CD4-positive, alpha-beta T cell treated with Interferon gamma for 1 hour (primary cell): Measurements from ENCODE around the gene CCDC188.

Experiments
- DNase-seq: peaks from one replicate; pipeline ENCODE4 v3.0.0-alpha.2; 2020

The CCDC188 gene

DNA sequence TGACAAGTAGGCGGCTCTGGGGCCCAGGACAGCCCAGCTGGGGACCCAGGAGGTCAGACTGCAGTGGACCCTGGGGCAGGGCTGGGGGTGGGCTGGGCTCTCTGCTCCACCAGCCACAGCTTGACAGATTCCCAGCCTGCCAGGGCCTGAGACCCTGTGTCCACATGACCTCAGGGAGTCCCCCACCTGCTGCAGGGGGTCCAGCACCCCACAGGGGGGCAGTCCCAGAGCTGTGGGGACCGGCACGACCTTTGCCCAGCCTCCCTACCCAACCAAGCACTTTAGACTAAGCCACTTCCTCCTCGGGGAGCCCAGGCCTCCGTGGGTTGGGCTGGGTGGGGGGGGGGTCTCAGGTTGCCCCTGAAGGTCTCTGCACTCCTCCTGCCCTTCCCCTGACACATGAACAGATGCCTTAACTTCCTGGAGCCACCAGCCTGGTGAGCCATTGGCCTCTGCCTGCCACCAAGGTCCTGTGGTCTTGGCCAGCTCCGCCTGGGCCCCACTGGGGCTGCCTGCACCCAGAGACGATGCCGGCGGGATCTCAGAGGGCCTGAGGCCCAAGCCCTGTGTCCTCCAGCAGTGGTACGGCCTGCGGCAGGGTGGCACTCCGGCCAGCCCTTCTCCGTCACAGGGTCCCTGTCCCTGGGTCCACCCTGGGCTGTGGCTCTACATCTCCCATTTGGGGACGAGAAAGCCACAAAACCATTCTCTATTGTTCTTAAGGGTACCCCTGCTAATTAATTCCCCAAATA, 3.4 kb downstream of the CCDC188 start:
- DNase-seq = no peak

DNA sequence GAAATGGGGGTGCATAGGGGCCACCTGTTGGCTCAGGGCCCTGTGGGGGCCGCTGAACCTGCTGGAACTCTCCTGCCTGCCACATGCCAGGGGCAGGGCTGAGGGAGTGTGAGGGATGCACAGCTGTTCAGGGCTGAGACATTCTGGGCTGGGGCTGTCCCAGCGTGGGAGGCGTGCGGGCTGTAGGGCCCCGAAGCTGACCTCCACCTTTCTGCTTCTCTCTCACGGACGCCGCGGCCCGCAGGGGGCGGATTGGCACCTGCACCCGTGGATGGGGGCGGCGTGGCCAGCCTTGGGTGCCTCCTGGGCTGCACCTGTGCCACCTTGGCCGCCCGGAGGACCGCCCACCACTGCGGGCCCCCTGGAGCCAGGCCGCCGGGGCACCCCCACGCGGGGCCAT, 4.1 kb downstream of the CCDC188 start:
- DNase-seq = no peak

DNA sequence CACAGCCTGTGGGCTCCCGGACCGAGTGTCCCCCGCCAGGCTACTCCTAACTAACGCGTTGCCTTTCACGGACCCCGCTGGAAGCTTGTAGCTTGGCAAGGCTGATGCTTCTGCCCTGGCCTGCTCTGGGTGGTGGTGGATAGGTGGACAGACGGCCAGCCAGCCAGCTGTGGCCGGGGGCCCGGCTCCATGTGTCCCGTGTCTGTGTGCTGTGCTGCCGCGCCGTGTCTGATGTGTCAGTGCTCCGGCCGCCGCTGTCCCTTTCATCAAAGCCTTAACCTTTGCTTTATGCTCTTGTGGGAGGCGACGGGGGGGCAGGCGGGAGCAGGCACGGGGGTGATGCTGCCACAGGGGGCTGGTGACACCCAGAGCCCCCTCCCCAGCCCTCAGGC, 5.0 kb downstream of the CCDC188 start:
- DNase-seq = no peak

DNA sequence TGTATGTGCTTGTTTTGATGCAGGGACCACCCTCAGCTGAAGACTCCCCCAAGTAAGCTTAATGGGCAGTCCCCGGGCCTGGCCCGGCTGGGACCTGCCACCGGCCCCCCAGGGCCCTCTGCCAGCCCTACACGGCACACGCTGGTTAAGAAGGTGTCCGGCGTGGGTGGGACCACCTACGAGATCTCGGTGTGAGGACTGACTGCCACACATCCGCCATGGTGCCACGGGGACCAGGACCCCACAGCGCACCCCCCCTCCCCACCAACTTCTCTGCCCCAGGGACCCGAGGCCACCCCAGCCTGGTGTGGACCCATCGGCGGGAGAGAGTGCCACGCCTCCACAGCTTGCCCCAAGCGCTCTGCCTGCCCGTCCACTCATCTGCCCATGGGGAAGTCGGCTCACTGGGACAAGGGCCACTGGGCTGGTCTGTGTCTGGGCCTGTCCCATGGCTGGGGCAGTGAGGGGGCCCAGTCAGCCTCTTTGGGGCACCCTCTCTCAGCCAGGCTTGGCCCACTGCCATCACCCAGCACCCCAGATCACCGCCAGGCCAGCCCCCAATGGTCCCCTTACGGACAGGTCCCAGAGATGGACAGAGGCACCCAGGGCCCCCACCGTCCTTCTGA, 5.5 kb downstream of the CCDC188 start:
- DNase-seq = no peak

DNA sequence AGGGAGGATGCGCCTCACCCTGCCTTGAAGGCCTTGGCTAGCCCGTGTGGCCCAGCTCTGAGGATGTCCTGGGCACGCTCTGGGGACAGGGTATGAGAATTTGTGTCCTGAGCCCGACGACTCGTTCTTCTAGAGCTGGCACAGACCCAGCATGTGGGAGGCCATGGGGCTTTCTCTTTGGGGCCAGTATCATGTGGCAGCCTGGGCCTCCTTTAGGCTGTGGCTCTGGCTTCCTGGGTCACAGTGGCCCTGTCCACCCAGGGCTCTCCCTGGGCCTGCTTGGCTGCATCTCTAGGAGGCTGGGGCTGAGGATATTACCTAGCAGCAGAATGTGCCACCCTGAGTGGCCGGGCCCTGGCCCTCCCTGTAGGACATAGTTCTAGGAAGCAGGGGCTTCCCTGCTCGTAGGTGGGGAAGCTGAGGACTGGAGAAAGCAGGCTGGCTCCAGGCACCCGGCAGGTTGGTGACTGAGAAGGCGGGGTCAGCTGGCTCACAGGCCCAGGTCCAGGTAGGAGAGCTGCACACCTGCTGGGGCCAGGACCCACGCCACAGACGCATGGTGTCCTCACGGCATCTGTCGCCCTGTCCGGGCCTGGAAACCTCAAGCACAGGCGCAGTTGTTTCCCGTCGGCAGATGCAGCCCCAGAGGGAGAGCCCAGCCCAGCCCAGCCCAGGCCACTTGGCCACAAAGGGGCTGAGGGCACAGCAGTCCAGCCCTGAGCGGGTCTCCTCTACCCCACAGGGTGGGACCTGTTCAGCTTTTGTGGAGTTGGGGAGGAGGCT, 6.8 kb downstream of the CCDC188 start:
- no peak for DNase-seq

DNA sequence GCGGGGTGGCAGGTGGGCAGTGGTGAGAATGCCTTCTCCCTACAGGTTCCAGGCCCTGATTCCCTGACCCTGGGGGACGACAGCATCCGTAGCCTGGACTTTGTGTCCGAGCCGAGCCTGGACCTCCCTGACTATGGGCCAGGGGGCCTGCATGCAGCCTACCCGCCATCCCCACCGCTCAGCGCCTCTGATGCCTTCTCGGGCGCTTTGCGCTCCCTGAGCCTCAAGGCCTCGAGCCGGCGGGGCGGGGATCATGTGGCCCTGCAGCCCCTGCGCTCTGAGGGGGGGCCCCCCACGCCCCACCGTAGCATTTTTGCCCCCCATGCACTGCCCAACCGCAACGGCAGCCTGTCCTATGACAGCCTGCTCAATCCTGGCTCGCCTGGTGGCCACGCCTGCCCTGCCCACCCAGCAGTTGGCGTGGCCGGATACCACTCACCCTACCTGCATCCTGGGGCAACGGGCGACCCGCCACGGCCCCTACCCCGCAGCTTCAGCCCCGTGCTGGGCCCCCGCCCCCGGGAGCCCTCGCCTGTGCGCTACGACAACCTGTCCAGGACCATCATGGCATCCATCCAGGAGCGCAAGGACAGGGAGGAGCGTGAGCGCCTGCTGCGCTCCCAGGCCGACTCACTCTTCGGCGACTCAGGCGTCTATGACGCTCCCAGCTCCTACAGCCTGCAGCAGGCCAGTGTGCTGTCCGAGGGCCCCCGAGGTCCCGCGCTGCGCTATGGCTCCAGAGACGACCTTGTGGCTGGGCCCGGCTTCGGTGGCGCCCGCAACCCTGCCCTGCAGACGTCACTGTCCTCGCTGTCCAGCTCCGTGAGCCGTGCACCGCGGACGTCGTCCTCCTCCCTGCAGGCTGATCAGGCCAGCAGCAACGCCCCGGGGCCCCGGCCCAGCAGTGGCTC, 7.9 kb downstream of the CCDC188 start:
- DNase-seq = no peak

DNA sequence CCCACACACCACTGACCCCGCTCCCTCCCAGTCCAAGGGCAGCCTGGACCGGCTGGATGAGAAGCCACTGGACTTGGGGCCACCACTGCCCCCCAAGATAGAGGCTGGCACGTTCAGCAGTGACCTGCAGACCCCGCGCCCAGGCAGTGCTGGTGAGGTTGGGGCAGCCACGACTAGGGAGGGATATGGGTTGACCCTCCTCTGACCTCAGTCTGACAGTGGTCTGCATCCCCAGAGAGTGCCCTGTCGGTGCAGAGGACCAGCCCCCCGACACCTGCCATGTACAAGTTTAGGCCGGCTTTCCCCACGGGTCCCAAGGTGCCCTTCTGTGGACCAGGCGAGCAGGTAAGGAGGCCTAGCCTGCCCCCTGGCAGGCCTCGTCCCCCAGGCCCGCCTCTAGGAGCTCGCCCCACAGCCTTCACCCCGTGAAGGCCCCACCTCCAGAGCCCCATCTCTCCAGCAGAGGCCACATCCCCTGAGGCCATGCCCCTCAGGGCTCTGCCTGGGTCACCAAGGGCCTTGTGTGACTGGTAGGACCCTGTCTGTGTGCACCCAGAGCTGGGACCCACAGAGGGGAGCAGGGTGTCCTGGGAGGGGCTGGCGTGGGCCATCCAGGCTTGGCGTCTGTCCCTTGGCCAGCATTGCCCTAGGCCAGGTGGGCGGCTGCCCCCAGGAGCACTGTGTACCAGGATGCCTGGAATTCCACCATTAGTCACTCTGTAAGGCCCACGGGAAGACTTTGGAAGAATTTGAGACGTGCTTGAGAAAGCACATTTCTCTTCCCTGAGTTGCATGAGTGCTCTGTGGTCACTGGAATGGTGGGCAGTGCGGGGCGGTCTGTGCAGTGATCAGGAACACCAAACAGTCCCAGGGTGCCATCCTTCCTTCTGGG, 9.4 kb downstream of the CCDC188 start:
- no peak for DNase-seq

DNA sequence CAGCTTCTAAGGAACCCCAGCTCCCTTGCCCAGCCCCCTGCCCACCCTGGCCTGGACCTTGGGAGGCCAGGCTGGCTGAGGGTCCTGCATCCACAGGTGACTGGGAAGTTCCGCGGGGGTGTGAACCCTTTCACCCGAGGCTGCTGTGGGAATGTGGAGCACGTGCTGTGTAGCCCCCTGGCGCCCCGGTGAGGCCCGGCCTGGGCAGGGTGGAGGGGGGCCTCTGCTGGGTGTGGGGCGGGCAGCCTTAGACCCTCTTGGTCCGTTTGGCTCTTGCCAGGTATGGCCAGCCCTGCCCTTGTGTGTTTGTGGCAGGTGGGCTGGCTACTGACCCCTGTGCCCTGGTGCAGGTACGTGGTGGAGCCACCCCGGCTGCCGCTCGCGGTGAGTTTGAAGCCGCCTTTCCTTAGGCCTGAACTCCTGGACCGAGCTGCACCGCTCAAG, 10.3 kb downstream of the CCDC188 start:
- DNase-seq = no peak

DNA sequence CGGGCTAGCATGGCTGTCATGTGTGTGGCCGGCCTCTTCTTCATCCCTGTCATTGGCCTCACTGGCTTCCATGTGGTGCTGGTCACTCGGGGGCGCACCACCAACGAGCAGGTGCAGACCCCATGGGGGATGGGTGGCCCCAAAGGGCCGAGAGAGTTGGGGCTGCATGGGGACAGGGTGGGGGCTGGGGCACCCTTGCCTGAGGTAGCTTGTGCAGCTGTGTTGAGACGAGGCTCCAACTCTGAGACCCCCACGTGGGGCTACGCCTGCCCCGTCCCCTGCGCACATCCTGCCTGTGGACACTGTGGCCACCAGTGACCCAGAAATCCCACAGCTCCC, 10.8 kb downstream of the CCDC188 start:
- no peak for DNase-seq

DNA sequence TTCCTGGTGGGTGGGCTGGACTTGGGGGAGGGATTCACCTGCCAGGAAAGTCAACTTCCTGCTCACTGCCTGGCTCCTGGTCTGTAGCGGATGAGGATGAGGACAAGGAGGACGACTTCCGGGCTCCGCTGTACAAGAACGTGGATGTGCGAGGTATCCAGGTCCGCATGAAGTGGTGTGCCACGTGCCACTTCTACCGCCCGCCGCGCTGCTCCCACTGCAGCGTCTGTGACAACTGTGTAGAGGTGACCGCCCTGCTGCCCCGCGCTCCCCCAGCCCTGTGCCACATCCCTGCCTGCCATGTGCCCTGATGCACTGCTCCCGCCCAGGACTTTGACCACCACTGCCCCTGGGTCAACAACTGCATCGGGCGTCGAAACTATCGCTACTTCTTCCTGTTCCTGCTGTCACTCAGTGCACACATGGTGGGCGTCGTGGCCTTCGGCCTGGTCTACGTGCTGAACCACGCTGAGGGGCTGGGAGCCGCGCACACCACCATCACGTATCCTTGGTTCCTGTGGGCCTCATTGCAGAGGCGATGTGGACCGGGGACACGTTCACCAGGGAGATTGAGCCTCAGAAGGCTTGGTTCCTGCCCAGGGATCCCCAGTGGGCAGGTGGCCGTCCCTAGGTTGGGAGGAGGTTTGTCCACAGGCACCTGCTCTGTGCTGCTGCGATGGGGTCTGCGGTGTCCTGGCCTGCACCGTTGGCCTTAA, 11.3 kb downstream of the CCDC188 start:
- no peak for DNase-seq

DNA sequence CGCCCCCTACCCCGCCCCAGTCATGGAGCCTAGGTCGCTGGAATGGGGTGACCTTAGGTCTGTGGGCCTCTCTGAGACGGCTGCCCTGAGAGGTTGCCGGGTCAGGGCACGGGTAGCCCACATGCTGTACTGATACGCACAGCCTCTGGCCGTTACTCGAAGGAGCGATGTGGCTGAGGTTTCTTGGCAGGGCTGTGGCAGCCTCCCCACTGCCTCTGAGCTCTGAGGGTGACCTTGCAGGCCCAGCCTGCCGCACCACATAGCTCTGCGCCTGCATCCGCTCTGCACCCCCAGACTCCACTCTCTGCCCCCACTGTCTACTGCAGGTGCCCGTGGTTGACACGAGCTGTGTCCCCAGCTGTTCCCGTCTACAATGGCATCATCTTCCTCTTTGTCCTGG, 12.0 kb downstream of the CCDC188 start:
- no peak for DNase-seq

DNA sequence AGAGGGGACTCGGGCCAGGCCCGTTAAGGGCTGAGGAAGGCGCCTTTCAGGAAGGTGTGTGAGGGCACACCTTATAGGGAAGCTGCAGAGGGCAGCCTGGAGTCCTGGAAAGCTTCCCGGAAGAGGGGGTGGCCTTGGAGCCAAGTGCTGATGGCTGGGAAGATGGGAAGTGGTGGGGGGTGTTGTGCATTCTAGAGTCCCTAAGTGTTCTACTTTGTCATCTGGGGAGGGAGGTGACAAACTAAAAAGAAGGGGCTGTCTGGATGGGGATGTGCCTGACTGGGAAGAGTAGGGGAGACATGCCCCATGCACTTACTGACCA, 12.5 kb downstream of the CCDC188 start:
- no peak for DNase-seq

DNA sequence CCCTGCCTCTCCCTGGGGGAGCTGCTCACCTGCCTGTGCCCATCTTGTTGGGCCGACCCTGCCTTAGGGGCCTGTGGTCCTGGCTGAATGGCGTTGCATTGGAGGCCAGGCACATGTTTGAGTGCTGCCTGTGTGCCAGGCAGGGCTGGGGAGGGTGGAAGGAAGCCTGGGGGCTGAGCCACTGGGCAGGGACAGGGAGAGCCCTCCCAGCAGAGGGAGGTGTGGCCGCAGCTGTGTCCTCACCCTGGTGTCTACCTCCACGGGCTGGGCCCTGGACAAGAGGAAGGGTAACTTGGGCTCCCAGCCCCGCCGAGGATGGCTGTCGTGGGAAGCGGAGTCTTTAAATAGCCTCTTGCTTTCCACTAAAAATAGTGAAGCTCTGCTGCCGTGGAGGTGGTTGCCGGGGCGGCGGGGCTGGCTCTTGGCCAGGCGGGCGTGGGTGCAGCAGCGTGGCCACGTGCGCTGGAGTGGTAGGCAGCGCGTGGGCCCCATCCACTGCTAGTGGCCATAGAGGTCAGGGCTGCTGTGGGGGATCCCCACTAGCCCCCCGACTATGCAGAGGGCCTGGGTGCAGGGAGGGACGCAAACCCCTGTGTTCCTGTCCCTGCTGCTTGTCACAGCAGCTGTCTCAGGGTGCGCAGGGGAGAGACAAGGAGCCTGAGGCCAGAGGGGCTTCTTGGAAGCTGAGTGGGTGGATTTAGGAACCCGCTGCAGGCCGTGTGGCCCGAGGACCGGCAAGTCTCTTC, 13.0 kb downstream of the CCDC188 start:
- DNase-seq = no peak

DNA sequence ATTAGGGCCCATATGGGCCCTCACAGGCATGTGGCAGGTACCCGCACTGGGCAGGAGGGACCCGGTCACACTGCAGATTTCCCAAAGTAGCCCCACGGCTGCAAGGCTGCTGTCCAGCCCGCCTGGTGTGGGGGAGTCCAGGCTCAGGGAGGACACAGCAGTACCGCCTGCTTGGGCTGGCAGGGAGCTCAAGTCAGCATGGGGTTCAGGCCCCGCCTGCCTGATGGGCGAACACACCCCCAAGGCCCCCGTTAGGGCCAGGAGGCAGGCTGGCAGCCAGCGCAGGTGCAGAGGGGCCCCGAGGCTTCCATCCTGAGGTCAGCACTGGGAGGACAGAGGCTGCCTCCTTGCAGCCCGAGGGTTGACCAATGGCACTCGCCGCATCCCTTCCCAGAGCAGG, 13.7 kb downstream of the CCDC188 start:
- DNase-seq = no peak

DNA sequence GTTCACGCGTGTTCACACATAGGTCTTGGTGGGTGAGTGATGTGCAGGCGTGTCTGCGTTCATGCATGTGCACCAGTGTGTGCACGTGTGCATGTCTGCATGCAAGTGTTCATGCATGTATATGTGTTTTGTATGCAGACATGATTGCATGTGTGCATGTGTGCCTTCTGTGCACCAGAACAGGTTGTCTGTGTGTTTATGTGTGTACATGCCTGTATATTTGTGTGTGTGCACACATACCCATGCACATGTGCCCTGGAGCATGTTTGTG, 14.3 kb downstream of the CCDC188 start:
- DNase-seq = no peak

DNA sequence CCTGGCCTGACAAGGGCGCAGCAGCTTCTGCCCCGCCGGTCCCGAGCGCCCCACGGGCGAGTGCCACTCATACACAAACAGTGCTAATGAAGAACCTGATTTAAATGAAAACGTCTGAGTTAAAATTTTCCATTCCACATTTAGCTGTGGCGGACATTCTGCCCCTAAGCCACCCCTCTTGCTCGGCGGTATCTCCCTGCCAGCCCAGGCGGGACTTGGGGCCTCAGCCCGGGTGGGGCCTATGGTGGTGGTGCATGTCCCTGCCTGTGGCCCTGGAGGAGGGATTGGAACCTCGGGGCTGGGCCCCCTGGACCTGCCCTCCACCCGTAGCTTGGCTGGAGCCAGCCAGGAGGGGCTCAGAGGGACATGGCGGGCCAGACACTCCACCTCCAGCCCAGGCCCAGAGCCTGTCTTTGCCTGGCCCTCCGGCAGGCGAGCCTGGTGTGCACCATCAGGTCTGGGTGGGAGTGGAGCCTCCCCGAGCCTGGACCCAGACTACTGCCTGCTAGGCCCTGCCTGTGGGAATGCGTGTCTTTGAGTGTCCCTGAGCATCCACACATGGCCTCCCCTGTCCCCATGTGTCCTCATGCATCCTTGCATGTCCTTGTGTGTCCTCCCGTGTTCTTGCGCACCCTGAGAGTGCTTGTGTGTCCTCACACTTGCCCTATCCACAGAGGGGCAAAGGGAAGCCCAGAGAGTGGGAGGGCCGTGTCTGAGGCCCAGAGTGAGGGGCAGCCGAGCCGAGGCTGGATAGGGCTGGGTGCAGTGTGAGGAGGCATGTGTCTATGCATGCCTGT, 14.9 kb downstream of the CCDC188 start:
- no peak for DNase-seq

DNA sequence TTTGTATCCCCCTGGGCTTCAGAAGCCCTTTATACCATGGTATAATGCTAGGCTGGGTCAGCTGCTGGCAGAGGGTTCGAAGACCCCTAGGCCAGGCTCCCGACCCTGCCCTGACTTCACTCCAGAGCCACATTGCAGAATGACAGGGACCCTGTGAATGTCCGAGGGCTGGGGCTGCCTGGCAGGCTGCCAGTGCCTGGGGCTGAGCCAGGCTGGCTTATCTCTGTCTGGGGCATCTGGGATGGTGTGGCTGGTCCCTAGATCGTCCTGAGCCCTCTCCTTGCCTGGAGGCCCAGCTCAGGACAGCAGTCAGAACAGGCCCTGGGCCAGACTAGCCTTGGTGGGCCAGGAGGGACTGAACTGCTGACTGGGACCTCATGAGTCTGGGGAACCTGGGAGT, 15.6 kb downstream of the CCDC188 start:
- no peak for DNase-seq

DNA sequence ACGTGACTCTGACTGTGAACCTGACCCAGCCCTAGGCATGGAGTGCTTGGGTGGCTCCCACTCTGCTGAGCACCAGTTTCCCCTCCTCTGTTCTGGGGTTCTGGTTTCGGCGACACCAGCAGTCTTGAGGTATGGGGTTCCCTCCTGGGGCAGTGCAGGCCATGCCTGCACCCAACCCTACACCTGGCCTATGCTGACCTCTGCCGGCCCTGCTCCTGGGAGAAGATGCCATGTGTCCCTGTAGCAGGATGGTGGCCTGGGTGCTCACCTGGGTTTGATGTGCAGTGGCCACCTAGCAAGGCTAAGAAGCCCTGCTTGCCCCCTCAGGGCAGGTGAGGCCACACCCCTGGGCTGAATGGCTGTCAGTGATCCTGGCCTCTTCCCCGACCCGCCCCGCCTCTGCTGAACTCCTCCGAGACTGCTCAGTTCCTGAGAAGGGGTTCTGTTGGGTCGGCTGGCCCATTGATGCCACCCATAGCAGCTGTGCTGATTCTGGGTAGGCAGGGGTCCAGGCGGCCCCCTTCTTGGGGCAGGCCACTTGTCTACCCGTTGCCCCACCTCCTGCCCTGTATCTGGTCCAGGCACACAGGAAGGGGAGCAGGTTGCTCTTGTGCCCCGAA, 16.8 kb downstream of the CCDC188 start:
- no peak for DNase-seq

DNA sequence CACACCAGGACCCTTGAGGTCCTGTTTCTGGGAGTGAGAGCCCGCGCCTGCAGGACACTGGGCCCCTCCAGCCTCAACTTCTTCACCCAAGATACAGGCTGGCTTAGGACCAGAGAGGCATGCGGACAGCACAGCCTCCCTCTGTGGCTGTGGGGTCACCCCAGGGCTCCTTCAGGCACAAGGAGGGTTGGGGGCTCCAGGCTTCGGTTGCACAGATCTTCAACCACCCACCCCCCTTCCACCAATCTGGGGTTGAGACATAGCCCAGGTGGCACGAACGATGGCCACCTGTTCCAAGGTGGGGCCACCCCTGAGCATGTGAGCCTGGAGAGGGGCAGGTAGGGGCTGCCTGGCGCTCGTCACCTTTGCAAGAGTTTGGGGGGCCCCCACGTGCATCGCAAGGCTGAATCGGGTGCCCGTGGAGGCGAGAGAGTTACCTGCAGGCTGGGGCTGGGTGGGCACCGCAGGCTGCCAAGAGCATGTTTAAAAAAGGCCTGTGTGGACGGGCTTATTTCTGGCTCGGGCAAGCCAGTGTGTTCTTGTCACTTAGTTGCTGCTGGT, 18.1 kb downstream of the CCDC188 start:
- DNase-seq = no peak
